HG02938 (cell line): ENCODE data around the gene USP6.
"Not testable (repeated sequence)": the region's sequence is repeated elsewhere in the genome, so short reads cannot be mapped to it uniquely, and the experiment has no call there.

Experiments used
- ATAC-seq: cut with Tn5 transposase; IDR thresholded peaks from one replicate; pipeline ENCODE4 v1.9.1; 2021; ENCODE audit warnings: mild to moderate bottlenecking, moderate library complexity; ENCODE audit not compliant: unreplicated experiment

USP6 gene

GRCh38 chr17:5115673-5116651 lies at the start of gene USP6:
Gene USP6, plus strand, starts transcription at chr17:5116032. Its CDS starts 14,336 bp downstream, at chr17:5130368.
- ATAC-seq: no peak

DNA sequence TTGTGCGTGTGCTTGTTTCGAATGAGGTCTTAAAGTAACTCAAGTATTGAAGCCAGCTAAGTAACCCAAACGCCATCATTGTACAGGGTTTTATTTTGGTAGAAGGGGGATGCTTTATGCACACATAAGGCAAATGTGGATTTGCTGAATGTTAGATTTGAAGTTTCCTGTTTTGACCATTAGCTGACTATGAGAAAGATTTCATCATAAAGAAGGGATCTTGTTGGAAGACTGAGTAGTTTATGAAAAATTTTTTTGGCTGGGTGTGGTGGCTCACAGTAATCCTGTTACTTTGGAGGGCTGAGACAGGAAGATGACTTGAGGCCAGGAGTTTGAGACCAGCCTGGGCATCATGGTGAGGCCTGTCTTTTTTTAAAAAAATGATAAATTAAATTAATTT lies 47.6 kb upstream of the USP6 start:
- ATAC-seq: no peak

- no peak for ATAC-seq
These were observed 46.1 kb upstream of the USP6 start for GRCh38 chr17:5069724-5070123.

- not testable (repeated sequence) for ATAC-seq
These were observed 40.4 kb upstream of the USP6 start for GRCh38 chr17:5075472-5075871.

GRCh38 chr17:5077275-5077674 lies 38.6 kb upstream of the USP6 start:
- ATAC-seq: not testable (repeated sequence)

DNA sequence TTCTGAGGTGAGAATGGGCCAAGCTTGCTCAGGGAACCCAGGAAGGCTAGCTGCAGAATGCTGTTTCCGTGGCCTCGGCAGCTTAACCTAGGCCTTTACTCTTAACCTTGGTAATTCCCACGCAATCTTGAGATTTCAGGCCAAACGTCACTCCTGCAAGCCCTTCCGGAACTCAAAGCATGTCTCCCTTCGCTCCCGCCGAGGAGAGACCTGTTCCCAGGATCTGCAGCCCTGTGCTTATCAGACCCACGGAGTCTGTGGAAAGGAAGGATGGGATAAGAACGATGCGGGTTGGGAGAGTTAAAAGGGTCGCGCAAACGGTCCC lies 38.1 kb upstream of the USP6 start:
- no peak for ATAC-seq

- ATAC-seq: peak; percentile 81
These were observed 37.5 kb upstream of the USP6 start, which contains the start of gene ZFP3 for GRCh38 chr17:5078106-5079028. Gene ZFP3, plus strand, starts transcription at chr17:5078467. Its CDS starts 13,038 bp downstream, at chr17:5091505.

DNA sequence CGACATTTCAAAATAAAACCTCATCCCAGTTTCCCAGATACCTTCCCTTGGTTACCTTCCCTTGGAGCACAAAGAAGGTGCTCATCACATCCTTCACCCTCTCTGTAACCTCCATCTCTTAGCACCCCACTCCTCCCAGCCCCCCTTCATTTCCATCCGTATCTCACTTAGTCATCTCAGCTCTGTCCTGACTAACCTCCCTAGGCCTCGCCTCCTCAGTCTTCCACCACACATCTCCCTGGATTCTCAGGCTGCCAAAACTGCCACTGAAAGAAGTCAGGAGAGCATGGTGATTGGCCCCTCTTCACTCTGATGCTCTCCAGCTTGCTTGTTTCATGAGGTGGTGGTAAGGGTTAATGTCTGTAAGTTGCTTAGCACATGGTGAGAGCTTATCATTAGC lies 35.2 kb upstream of the USP6 start:
- ATAC-seq: no peak

- ATAC-seq: no peak
These were observed 23.4 kb upstream of the USP6 start for GRCh38 chr17:5092218-5093010.

DNA sequence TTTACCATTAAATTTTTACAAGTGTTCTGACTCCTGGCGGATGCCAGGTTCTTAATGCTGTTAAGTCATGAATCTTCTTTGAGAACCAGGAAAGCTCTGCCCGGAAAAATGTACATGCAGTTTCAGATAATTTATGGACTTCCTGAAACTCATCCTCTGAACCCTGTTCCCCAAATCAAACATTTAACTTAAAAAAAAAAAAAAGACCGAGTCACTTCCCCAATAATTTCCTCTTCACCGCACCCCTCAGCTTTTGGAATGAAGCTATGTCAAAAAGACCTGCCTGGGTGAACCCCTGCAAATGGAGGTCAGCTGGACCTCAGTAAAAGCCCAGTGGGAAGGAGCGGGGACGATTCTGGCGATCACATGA lies 19.1 kb upstream of the USP6 start:
- no peak for ATAC-seq

- no peak for ATAC-seq
These were observed 18.6 kb upstream of the USP6 start for GRCh38 chr17:5097101-5097834.

DNA sequence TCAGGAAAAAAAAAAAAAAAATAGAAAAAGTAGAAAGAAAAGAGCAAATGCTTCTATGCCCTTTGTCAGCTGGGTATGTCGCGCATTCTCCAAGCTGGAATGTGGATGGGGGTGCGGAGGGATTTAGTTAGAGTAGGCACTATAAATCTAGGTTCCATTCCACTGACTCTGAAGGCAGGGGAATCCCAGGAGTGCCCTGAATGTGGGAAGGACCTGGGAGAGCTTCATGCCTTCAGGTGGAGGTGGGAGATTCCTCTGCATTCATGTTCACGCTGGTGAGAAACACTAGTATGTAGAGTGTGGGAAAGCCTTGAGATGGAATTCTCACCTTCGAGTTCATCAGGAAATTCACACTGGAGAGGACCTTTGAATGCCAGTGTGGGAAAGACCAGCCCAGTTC lies 16.6 kb upstream of the USP6 start:
- ATAC-seq: no peak

DNA sequence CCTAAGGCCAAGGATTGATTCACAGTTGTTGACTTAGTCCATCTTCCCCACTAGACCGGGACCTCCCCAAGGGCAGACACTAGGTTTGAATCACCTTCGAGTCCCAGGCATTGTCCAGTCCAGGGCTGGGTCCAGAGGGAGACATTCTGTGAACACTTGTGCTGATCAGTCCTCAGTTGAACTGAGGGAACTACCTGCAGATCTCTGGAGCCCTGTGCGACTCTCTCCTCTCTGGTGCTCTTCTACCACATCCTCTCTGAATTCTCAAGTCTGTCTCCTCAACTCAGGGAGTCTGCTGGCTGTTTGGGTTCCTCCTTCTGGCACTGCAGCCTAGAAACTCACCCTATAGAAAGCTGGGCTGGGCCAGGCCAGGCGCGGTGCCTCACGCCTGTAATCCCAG lies 15.0 kb upstream of the USP6 start:
- no peak for ATAC-seq

DNA sequence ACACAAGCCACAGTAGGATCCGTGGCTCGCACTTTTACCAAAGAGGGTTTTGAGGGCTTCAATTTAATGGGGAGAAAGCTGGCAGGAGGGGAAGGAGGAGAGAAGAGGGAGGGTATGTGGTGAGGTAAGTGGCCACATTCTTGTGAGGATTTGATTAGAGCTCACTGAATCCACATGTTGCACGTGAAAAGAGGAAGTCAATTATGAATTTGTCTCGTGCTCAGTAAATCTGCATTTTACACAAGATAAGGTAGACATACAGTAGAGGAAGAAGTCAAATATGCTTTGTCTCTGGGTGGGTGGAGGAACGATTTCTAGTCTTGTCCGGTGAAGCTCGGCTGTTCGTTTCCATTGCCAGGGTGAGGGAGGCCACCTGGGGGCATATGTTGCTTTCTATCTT lies 5.0 kb upstream of the USP6 start:
- ATAC-seq: no peak

- peak; percentile 70 for ATAC-seq
These were observed 4.2 kb upstream of the USP6 start, which contains the start of gene ZNF232 for GRCh38 chr17:5111402-5112204. Gene ZNF232, minus strand, starts transcription at chr17:5111878. Its CDS starts 56 bp downstream, at chr17:5111822.

DNA sequence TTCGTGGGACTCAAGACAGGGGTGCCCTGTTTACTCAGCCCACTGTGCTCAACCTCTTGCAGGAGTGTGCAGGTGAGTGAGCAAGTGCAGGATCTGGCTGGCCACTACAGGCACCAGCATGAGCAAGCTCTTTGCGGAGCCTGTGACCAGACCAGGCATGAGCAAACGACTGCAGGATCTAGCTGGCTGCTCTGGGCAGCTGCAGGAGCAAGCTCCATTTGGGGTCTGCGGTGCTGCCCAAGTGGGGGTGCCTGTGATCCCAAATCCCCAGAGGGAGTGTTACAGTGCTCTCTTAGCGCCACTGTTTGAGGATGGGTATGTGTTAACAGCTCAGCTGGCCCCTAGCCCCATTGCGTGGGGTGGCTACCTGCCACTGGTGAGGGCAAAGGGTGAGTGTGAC lies 2.4 kb downstream of the USP6 start:
- ATAC-seq: no peak

DNA sequence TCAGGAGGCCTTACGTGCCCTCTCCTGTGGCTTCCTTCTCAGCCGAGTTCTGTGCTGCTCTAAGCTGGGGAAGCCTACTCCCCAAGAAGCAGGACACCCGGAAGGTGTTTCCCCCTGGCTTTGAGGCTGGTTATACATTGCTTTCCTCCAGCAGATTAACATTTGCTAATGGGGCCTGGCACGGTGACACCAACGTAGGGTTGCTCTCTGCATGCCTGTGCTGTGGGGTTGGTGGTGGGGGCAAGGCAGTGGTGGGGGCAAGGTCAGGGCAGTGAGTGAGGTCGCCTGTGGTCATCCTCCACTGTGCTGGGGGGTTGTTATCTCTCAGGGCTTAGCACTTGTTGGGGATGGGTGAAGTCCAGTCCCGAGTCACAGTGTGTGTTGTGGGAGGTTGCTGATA lies 4.2 kb downstream of the USP6 start:
- ATAC-seq: no peak

GRCh38 chr17:5120436-5121185 lies 4.8 kb downstream of the USP6 start:
- ATAC-seq: not testable (repeated sequence)
